CD4-positive, alpha-beta T cell treated with Interferon gamma for 1 hour (primary cell): Measurements from ENCODE around the gene SLC35G3.
"Not testable (repeated sequence)": the region's sequence is repeated elsewhere in the genome, so short reads cannot be mapped to it uniquely, and the experiment has no call there.

ENCODE experiments used
- DNase-seq: peaks from one replicate; pipeline ENCODE4 v3.0.0-alpha.2; 2020

SLC35G3 gene

DNA sequence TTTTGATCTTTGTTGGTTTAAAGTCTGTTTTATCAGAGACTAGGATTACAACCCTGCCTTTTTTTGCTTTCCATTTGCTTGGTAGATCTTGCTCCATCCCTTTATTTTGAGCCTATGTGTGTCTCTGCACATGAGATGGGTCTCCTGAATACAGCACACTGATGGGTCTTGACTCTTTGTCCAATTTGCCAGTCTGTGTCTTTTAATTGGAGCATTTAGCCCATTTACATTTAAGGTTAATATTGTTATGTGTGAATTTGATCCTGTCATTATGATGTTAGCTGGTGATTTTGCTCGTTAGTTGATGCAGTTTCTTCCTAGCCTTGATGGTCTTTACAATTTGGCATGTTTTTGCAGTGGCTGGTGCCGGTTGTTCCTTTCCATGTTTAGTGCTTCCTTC is 8.4 kb upstream of the SLC35G3 start:
- not testable (repeated sequence) for DNase-seq

DNA sequence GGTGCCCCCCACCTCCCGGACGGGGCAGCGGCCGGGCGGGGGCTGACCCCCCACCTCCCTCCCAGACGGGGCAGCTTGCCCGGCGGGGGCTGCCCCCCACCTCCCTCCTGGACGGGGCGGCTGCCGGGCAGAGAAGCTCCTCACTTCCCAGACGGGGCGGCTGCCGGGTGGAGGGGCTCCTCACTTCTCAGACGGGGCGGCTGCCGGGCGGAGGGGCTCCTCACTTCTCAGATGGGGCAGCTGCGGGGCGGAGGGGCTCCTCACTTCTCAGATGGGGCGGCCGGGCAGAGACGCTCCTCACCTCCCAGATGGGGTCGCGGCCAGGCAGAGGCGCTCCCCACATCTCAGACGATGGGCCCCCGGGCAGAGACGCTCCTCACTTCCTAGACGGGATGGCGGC is 869 bp upstream of the SLC35G3 start:
- not testable (repeated sequence) for DNase-seq

- peak; percentile 54 for DNase-seq
Measured at GRCh38 chr17:35192708-35193107, 1.5 kb downstream of the SLC35G3 start.

GRCh38 chr17:35191001-35191695 is 3.0 kb downstream of the SLC35G3 start:
- DNase-seq, result no peak

GRCh38 chr17:35189291-35189690 is 4.9 kb downstream of the SLC35G3 start:
- DNase-seq, result no peak

DNA sequence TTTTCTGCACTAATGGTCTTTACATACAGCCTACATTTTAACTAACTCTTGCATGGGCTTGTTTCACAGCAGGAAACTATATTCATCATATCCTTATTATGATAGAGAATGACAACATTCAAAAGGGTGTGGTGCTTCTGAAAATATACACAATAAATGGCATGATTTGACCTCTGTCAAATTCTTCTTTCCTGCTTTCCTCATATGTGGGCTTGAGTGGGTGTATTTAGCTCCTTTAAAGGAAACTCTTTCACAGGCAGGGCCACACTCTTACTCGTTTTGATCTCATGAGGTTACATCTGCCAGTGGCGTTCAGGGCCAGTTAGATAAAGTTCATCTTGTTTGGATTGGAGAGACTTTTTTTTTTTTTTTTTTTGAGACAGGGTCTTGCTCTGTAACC is 6.1 kb downstream of the SLC35G3 start:
- DNase-seq, result no peak

DNA sequence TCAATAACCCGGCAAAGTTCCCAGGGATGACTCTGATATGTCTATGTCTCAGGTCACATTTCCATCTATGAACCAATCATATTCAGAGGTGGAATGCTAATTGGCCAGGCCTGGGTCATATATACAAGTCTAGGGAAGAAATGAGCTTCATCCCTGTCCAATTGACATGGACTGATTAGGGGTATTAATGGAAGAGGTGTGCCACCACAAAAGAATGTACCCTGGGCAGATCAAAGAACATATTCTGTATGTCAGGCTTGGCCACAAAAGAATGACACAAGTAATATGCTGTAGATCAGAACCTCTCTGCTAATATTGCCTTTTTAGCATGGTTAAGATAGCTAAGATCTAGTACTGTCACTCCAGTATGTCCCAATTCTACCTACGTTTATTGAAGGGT is 6.7 kb downstream of the SLC35G3 start:
- no peak for DNase-seq

DNA sequence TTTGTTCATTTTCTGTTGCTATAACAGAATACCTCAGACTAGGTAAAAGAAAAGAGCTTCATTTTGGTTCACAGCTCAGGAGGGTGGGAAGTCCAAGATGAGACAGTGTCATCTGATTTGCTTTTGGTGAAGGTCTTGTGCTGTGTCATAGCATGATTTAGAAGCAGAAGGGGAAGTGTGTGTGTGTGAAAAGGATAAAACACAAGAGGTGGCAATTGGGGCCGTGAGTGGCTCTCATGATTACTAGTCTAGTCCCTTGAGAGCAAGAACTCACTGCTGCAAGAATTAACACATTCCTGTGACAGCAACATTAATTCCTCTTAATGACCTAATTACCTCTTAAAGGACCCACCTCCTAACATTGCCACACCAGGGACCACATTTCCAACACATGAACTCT is 8.3 kb downstream of the SLC35G3 start:
- no peak for DNase-seq

GRCh38 chr17:35184274-35184673 is 9.9 kb downstream of the SLC35G3 start:
- no peak for DNase-seq

DNA sequence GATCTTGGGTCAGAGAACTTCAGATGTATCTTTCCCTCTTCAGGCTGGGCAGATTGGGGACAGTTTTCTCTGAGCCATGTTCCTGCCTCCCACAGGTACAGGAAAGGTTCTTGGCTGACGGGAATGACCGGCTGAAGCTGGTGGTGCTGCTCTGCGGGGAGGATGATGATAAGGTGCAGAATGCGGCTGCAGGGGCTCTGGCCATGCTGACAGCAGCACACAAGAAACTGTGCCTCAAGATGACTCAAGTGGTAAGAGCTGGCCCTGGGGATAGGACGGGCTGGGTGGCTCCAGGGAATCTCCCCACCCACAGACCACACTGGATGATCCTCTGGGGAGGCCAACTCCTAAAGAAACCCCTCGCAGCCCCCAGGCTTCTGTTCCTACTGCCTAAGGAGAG is 10.9 kb downstream of the SLC35G3 start:
- DNase-seq, result no peak

DNA sequence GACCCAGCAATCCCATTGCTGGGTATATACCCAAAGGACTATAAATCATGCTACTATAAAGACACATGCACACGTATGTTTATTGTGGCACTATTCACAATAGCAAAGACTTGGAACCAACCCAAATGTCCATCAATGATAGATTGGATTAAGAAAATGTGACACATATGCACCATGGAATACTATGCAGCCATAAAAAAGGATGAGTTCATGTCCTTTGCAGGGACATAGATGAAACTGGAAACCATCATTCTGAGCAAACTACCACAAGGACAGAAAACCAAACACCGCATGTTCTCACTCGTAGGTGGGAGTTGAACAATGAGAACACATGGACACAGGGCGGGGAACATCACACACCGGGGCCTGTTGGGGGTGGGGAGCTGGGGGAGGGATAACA is 14.8 kb downstream of the SLC35G3 start:
- not testable (repeated sequence) for DNase-seq

DNA sequence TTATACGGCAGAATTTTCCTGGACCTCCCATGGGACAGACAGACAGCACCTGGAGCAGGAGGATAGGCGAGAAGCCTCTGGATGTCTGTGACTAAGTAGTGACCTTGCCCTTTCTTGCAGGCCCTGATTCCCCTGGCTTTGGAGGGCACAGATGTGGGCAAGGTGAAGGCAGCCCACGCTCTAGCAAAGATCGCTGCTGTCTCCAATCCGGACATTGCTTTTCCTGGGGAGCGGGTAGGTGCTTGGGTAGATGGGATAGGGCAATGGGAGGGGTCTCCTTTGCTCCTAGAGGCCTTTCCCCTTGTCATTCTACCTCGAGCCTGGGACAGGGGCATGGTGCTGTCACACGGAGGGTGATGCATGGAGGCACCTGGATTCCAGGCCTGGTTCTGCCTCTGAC is 17.3 kb downstream of the SLC35G3 start:
- no peak for DNase-seq

- no peak for DNase-seq
Measured at GRCh38 chr17:35175638-35176415, 18.4 kb downstream of the SLC35G3 start.

GRCh38 chr17:35174835-35175334 is 19.3 kb downstream of the SLC35G3 start:
- no peak for DNase-seq

- not testable (repeated sequence) for DNase-seq
Measured at GRCh38 chr17:35172321-35172720, 21.9 kb downstream of the SLC35G3 start.

GRCh38 chr17:35171834-35172233 is 22.4 kb downstream of the SLC35G3 start:
- no peak for DNase-seq

DNA sequence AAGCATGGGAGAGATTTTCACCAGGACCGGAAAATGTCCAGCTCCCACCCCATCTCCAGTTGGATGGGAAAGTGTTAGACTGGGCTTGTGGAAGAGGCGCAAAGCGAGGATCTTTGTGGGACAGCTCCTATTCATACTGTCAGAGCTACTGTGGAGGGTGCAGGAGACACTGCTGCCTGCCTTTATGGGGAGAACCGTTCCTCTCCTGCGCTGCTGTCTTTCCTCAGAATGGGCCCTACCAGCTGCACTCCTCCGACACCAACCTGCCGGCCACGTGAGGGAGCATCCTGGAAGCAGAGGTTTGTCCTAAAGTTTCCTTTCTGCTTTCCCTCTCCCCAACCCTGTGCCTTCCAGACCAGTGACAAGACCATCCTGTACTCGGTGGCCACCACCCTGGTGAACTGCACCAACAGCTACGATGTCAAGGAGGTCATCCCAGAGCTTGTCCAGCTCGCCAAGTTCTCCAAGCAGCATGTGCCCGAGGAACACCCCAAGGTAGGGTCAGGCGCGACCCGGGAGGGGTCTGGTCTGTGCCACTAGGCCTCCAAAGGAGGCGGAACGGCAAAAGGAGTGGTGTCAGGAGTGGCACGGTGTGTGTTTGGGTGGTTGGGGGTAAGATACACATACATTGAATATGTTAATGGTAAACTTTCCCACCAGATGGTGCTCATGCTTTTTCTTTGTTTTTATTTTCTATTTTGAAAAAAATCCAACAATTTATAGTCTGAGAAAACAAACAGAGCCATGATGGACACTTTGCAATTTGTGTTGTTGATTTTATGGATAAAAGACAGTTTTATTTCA is 23.0 kb downstream of the SLC35G3 start:
- no peak for DNase-seq

- DNase-seq, result no peak
Measured at GRCh38 chr17:35169835-35170363, 24.3 kb downstream of the SLC35G3 start.

DNA sequence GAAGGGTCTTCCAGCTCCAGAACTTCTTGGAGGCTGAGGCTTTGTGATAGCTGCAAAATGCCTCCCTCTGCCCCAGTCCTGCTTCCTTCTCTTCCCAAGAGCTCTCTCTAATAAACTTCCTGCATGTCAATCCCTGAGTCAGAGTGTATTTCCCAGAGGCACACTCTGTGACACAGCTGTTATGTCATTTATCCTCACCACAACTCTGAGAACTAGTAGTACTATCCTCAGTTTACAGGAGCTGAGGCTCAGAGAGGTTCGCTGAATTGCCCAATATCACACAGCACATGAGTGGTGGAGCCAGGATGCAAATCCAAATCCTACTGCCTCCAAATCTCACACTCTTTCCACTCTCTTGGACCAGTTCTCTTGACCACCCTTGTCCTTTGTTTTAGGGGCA is 26.5 kb downstream of the SLC35G3 start:
- no peak for DNase-seq

DNA sequence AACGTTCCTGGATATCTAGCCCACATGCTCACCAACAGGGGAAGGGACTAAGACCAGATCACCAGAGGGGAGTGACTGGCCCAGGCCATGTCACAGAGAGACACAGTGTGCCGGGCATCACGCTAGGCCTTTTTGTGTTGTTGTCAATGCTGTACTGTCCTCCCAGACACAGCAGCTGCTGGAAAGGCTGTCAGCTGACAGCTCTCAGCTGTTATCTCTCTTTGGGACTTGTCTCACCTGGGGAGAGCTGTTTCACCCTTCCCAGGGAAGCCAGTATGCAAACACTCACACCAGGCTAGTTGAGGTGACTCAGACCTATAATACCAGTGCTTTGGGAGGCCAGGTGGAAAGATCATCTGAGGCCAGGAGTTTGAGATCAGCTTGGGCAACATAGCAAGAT is 27.1 kb downstream of the SLC35G3 start:
- DNase-seq, result no peak

- no peak for DNase-seq
Measured at GRCh38 chr17:35166526-35166925, 27.7 kb downstream of the SLC35G3 start.

GRCh38 chr17:35164716-35165115 is 29.5 kb downstream of the SLC35G3 start:
- no peak for DNase-seq

DNA sequence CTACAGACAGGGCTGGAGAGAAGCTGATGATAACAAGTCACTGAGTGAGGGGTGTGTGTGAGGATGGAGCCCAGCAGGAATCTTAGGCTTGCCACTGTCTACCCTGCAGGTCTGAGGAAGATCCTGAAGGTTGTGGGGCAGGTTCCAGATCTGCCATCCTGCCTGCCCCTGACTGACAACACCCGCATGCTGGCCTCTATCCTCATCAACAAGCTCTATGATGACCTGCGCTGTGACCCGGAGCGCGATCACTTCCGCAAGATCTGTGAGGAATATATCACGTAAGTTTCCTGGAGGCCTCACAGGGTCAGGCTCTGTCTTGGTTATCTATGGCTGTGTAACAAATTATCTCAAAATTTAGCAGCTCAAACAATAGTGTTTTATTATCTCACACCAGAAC is 30.3 kb downstream of the SLC35G3 start:
- DNase-seq, result no peak
